Measurements from ENCODE around the gene MYH6.

MYH6 gene

DNA sequence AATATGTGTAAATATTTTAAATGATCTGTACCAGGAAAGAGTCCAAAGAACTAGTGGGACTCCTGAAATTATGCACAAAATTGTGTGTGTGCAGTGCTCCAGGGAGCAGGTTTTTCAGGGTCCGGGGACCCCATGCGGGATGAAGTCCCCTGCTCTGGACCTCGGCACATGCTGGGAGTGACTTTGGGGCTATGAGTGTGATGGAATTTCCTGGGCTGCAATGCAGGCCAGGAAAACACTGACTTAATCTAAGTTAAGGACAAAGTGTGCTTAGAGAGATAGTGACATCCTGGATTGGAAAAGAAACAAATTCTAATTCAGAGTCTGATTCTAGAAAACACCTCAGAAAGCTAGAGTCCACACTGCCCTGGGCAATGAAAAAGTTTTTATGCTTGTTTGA, 6.2 kb upstream of the MYH6 start:
- Histone ChIP-seq H3K4me3 (ENCODE audit: low read depth in 1 of 2, low read length in 2 of 2) (no peak overlapping the region), H3K4me1 (ENCODE audit: control insufficient read depth in 1 of 2, insufficient read depth in 2 of 2, low read length in 2 of 2) (peaks cover 0 to 10% of the 10 kb centered on the region in 2 donors), H3K9ac (ENCODE audit: low read depth in 1 of 2, low read length in 2 of 2) (no peak overlapping the region), H3K27me3 (ENCODE audit: control insufficient read depth in 1 of 2, insufficient read depth in 2 of 2, low read length in 2 of 2) (peaks cover 0 to 5% of the 10 kb centered on the region in 2 donors), H3K27ac (ENCODE audit: low read depth, low read length) (no peak overlapping the region), H3K9me3 (ENCODE audit: control insufficient read depth in 1 of 2, low read length in 2 of 2) (no peaks in the 10 kb centered on the region), H3K36me3 (ENCODE audit: control insufficient read depth in 1 of 2, insufficient read depth in 2 of 2, low read length in 2 of 2) (no peaks in the 10 kb centered on the region)

DNA sequence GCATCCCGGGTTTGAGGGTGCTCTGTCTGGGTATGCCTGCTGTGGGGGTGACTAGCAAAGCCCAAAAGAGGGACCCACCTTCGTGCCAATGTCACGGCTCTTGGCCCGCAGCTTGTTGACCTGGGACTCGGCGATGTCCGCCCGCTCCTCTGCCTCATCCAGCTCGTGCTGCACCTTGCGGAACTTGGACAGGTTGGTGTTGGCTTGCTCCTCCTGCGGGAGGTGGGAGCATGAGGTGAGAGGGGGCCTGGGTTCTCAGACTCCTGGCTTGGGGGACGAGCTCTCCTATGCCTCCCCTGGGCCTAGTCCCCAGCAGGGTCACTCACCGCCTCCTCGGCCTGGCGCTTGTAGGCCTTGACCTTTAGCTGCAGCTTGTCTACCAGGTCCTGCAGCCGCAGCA, 5.6 kb upstream of the MYH6 start:
- no peak overlapping the region for H3K27ac ChIP-seq (ENCODE audit: low read depth, low read length)
- peaks cover 0 to 10% of the 10 kb centered on the region in 2 donors for H3K4me1 ChIP-seq (ENCODE audit: control insufficient read depth in 1 of 2, insufficient read depth in 2 of 2, low read length in 2 of 2)
- H3K9ac ChIP-seq (ENCODE audit: low read depth in 1 of 2, low read length in 2 of 2): no peak overlapping the region
- H3K4me3 ChIP-seq (ENCODE audit: low read depth in 1 of 2, low read length in 2 of 2): no peak overlapping the region
- no peaks in the 10 kb centered on the region for H3K36me3 ChIP-seq (ENCODE audit: control insufficient read depth in 1 of 2, insufficient read depth in 2 of 2, low read length in 2 of 2)
- H3K27me3 ChIP-seq (ENCODE audit: control insufficient read depth in 1 of 2, insufficient read depth in 2 of 2, low read length in 2 of 2): peaks cover 0 to 5% of the 10 kb centered on the region in 2 donors
- H3K9me3 ChIP-seq (ENCODE audit: control insufficient read depth in 1 of 2, low read length in 2 of 2): no peaks in the 10 kb centered on the region

DNA sequence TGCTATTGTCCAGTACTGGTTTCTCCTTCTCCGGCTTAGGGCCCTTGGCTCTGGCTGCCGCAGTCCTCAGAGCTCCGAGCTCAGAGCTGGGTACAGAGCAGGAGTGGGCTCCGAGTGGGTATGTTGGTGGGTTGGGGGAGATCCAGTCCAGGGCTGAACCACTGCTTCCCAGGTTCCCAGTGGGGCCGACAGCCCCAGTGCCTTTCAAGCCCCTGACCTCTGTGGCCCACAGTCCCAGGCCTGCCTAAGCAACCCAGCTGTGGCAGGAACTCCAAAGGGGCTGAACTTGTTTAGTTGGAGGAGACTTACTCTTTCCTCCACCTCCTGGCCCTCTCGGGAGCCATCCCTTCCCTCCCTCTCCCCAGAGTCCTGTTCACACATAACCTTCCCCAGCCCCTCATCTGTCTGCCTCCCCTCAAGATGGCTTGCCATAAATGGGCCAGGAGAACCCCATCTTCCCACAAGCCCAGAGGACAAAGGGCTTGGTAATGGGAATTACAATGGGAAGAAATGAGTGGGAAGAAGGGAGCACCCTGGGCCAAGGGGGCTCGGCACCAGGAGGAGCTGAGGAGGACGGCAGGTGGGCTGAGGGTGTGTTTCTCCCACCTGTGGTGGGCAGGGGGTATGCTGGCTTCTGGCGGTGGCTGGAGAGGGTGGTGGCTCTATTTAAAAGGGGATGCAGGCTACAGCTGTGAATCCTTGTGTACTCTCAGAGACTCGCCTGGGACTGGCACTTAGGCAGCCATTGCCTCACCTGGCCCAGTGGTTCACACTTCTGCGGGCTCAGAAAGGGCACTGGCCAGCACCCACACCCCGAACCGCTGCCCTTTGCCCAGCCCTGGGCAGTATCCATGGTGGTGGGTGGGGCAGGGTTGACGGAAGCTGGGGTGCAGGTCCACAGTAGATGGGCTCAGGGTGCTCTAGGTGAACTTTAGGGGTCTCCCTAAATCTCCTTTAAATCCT, 3.8 kb upstream of the MYH6 start:
- peaks cover 0 to 10% of the 10 kb centered on the region in 2 donors for H3K4me1 ChIP-seq (ENCODE audit: control insufficient read depth in 1 of 2, insufficient read depth in 2 of 2, low read length in 2 of 2)
- no peaks in the 10 kb centered on the region for H3K36me3 ChIP-seq (ENCODE audit: control insufficient read depth in 1 of 2, insufficient read depth in 2 of 2, low read length in 2 of 2)
- H3K9ac ChIP-seq (ENCODE audit: low read depth in 1 of 2, low read length in 2 of 2): no peak overlapping the region
- H3K27ac ChIP-seq (ENCODE audit: low read depth, low read length): no peak overlapping the region
- no peaks in the 10 kb centered on the region for H3K9me3 ChIP-seq (ENCODE audit: control insufficient read depth in 1 of 2, low read length in 2 of 2)
- peaks cover 0 to 5% of the 10 kb centered on the region in 2 donors for H3K27me3 ChIP-seq (ENCODE audit: control insufficient read depth in 1 of 2, insufficient read depth in 2 of 2, low read length in 2 of 2)
- H3K4me3 ChIP-seq (ENCODE audit: low read depth in 1 of 2, low read length in 2 of 2): no peak overlapping the region

DNA sequence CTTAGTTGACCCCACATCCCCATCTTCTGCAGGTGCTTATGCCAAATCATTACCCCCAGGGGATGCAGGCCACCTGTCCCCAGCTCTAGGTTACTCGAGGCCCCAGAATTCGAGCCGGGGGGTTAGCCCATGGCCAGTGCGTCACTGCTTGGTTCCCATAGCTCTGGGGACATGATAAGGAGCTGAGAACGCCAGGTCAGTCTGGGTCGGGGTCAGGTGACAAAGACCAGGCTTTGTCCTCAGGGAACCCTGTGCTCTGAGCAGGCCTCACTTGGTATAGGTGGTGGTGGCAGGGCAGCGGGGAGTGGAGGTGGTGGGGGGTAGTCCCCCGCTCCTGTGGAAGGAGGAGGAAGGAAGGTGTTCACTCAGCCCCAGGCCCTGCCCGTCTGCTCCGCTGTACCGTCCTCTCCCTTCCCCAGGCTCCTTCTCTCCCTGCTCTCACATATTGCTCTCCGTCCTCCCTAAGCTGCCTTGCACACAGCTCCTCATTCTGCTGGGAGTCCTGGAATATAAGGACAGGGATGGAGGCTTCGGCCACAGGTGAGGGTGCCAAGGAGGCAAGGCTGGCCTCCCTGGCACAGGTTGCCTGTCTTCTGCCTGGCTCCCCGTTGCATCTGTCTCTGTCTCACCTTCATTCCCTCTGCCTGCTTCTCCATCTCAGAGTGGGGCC, 2.0 kb upstream of the MYH6 start:
- Histone ChIP-seq H3K9ac (ENCODE audit: low read depth in 1 of 2, low read length in 2 of 2) (no peak overlapping the region), H3K4me1 (ENCODE audit: control insufficient read depth in 1 of 2, insufficient read depth in 2 of 2, low read length in 2 of 2) (peaks cover 0 to 10% of the 10 kb centered on the region in 2 donors), H3K36me3 (ENCODE audit: control insufficient read depth in 1 of 2, insufficient read depth in 2 of 2, low read length in 2 of 2) (no peaks in the 10 kb centered on the region), H3K27me3 (ENCODE audit: control insufficient read depth in 1 of 2, insufficient read depth in 2 of 2, low read length in 2 of 2) (peaks cover 0 to 5% of the 10 kb centered on the region in 2 donors), H3K4me3 (ENCODE audit: low read depth in 1 of 2, low read length in 2 of 2) (no peak overlapping the region), H3K9me3 (ENCODE audit: control insufficient read depth in 1 of 2, low read length in 2 of 2) (no peaks in the 10 kb centered on the region), H3K27ac (ENCODE audit: low read depth, low read length) (no peak overlapping the region)

DNA sequence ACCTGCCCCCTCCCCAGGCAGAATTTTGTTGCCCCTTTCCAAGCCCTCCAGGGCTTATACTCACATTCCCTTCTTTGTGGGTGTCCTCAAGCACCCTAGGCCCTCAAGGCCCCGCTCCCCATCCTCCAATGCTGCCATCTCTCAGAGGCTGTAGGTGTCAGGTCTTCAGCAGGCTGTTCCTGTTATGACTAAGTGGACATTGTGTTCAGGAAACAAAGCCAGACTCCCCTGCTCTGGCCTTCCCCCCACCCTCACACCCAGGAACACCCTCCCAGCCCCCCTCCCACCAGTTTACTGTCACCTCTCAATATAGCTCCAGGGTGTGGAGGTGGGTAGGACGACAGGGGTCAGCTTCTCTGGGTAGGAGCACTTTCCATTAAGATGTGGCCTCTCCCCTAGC, 1.4 kb upstream of the MYH6 start:
- H3K36me3 ChIP-seq (ENCODE audit: control insufficient read depth in 1 of 2, insufficient read depth in 2 of 2, low read length in 2 of 2): no peaks in the 10 kb centered on the region
- H3K27me3 ChIP-seq (ENCODE audit: control insufficient read depth in 1 of 2, insufficient read depth in 2 of 2, low read length in 2 of 2): peaks cover 0 to 5% of the 10 kb centered on the region in 2 donors
- H3K27ac ChIP-seq (ENCODE audit: low read depth, low read length): no peak overlapping the region
- no peak overlapping the region for H3K4me3 ChIP-seq (ENCODE audit: low read depth in 1 of 2, low read length in 2 of 2)
- no peaks in the 10 kb centered on the region for H3K9me3 ChIP-seq (ENCODE audit: control insufficient read depth in 1 of 2, low read length in 2 of 2)
- peaks cover 0 to 10% of the 10 kb centered on the region in 2 donors for H3K4me1 ChIP-seq (ENCODE audit: control insufficient read depth in 1 of 2, insufficient read depth in 2 of 2, low read length in 2 of 2)
- H3K9ac ChIP-seq (ENCODE audit: low read depth in 1 of 2, low read length in 2 of 2): no peak overlapping the region

DNA sequence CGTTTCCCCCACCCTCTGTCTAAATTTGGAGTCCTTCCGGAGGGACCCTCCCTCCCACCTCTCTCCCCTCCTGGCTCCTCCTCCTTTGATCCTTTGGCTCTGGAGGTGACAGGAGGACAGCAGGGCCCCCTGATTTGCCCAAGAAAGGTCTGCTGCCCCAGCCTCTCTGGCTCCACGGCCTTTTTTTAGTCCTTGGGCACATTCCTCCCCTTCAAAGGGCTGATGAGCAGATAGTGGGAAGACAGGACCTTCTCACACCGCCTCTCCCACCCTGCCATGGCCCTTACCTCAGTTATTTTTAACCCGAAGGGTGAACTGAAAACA, 196 bp upstream of the MYH6 start:
- H3K27ac ChIP-seq (ENCODE audit: low read depth, low read length): no peak overlapping the region
- no peaks in the 10 kb centered on the region for H3K9me3 ChIP-seq (ENCODE audit: control insufficient read depth in 1 of 2, low read length in 2 of 2)
- peaks cover 0 to 7% of the 10 kb centered on the region in 2 donors for H3K27me3 ChIP-seq (ENCODE audit: control insufficient read depth in 1 of 2, insufficient read depth in 2 of 2, low read length in 2 of 2)
- peaks cover 0 to 10% of the 10 kb centered on the region in 2 donors for H3K4me1 ChIP-seq (ENCODE audit: control insufficient read depth in 1 of 2, insufficient read depth in 2 of 2, low read length in 2 of 2)
- no peak overlapping the region for H3K9ac ChIP-seq (ENCODE audit: low read depth in 1 of 2, low read length in 2 of 2)
- no peak overlapping the region for H3K4me3 ChIP-seq (ENCODE audit: low read depth in 1 of 2, low read length in 2 of 2)
- no peaks in the 10 kb centered on the region for H3K36me3 ChIP-seq (ENCODE audit: control insufficient read depth in 1 of 2, insufficient read depth in 2 of 2, low read length in 2 of 2)

DNA sequence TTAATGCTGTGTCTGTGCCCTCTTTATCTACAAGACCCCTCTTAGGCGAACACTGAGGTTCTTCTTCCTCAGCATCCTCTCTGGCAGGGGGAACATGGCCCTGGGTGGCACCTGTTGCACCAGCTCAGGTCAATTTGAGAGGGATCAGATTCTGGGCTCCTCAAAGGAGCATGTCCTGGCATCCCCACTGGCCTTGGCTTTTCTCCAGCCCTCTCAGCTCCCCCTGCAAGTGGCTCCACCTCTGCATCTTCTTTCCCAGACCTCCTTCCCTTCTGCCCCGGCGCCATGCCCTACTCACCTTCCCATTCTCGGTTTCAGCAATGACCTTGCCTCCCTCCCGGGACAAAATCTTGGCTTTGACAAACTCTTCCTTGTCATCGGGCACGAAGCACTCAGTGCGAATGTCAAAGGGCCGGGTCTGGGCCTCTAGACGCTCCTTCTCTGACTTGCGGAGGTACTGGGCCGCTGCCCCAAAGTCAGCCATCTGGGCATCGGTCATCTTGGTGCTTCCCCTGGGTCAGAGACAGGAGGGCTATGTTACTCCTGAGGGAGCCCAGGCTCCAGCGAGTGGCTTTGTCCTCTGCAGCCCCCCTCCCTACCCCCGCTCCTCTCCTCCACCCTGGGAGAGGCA, 1.2 kb downstream of the MYH6 start:
- no peak overlapping the region for H3K4me3 ChIP-seq (ENCODE audit: low read depth in 1 of 2, low read length in 2 of 2)

DNA sequence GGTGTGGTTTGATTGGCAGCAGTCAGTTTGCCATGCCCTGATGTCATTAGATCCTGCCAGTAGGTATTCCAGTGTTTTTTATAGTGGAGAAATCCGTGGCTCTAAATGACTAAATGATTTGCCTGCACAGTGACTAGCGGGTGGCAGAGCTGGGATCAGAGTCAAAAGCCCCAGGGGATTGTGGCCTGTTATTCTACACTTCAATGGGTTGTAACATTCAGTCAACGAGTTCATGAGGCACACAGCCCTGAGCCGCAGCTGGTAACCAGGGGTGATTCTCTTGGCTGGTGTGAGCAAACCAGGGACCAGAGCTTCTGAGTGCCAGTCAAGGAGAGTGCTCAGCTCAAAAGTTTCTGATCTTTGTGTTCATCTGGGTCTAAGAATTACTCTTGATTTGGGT, 1.8 kb downstream of the MYH6 start:
- no peak overlapping the region for H3K4me3 ChIP-seq (ENCODE audit: low read depth in 1 of 2, low read length in 2 of 2)
- H3K36me3 ChIP-seq (ENCODE audit: control insufficient read depth in 1 of 2, insufficient read depth in 2 of 2, low read length in 2 of 2): no peaks in the 10 kb centered on the region
- no peak overlapping the region for H3K9ac ChIP-seq (ENCODE audit: low read depth in 1 of 2, low read length in 2 of 2)
- H3K9me3 ChIP-seq (ENCODE audit: control insufficient read depth in 1 of 2, low read length in 2 of 2): no peaks in the 10 kb centered on the region
- H3K4me1 ChIP-seq (ENCODE audit: control insufficient read depth in 1 of 2, insufficient read depth in 2 of 2, low read length in 2 of 2): no peaks in the 10 kb centered on the region
- H3K27me3 ChIP-seq (ENCODE audit: control insufficient read depth in 1 of 2, insufficient read depth in 2 of 2, low read length in 2 of 2): peaks cover 0 to 8% of the 10 kb centered on the region in 2 donors
- no peak overlapping the region for H3K27ac ChIP-seq (ENCODE audit: low read depth, low read length)

More for the DNA sequence above, 1.2 kb downstream of the MYH6 start:
- Histone ChIP-seq H3K36me3 (ENCODE audit: control insufficient read depth in 1 of 2, insufficient read depth in 2 of 2, low read length in 2 of 2) (no peaks in the 10 kb centered on the region), H3K9ac (ENCODE audit: low read depth in 1 of 2, low read length in 2 of 2) (no peak overlapping the region), H3K9me3 (ENCODE audit: control insufficient read depth in 1 of 2, low read length in 2 of 2) (no peaks in the 10 kb centered on the region), H3K27me3 (ENCODE audit: control insufficient read depth in 1 of 2, insufficient read depth in 2 of 2, low read length in 2 of 2) (peaks cover 0 to 12% of the 10 kb centered on the region in 2 donors), H3K27ac (ENCODE audit: low read depth, low read length) (no peak overlapping the region), H3K4me1 (ENCODE audit: control insufficient read depth in 1 of 2, insufficient read depth in 2 of 2, low read length in 2 of 2) (peaks cover 0 to under 1% of the 10 kb centered on the region in 2 donors)

DNA sequence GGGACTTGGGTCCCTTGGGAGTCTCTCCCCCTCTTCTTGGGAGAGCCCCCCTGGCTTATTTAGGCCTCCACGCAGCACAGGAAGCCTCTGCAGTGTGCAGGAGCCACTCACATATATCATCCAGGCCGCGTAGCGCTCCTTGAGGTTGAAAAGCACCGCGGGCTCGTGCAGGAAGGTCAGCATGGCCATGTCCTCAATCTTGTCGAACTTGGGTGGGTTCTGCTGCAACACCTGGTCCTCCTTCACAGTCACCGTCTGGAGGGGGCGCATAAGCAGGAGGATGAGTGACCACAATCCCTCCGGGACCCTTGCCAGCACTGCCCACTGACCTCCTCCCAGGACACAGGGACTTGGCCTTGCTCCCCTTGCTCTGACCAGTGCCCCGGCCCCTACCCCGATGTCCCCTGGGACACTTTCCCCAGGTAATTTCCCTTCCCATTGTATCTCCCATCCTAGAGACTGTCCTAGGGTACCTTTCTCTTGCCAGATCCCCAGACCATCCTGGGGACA, 2.5 kb downstream of the MYH6 start:
- Histone ChIP-seq H3K27ac (ENCODE audit: low read depth, low read length) (no peak overlapping the region), H3K4me1 (ENCODE audit: control insufficient read depth in 1 of 2, insufficient read depth in 2 of 2, low read length in 2 of 2) (no peaks in the 10 kb centered on the region), H3K9ac (ENCODE audit: low read depth in 1 of 2, low read length in 2 of 2) (no peak overlapping the region), H3K36me3 (ENCODE audit: control insufficient read depth in 1 of 2, insufficient read depth in 2 of 2, low read length in 2 of 2) (no peaks in the 10 kb centered on the region), H3K9me3 (ENCODE audit: control insufficient read depth in 1 of 2, low read length in 2 of 2) (no peaks in the 10 kb centered on the region), H3K27me3 (ENCODE audit: control insufficient read depth in 1 of 2, insufficient read depth in 2 of 2, low read length in 2 of 2) (peaks cover 0 to 8% of the 10 kb centered on the region in 2 donors), H3K4me3 (ENCODE audit: low read depth in 1 of 2, low read length in 2 of 2) (no peak overlapping the region)

DNA sequence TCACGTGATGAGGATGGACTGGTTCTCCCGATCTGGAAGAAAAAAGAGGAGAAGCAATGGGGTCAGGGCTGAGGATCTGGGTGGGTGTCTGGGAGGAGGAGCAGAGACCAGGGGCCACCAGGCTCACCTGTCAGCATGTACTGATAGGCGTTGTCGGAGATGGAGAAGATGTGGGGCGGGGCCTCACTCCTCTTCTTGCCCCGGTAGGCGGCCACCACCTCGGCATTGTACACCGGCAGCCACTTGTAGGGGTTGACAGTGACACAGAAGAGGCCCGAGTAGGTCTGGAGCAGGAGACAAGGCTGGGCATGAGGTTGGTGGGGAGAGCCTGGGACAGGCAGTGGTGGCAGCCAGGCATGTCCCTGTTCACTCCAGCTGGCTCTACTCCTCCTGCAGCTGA, 3.0 kb downstream of the MYH6 start:
- H3K4me1 ChIP-seq (ENCODE audit: control insufficient read depth in 1 of 2, insufficient read depth in 2 of 2, low read length in 2 of 2): no peaks in the 10 kb centered on the region
- peaks cover 0 to 8% of the 10 kb centered on the region in 2 donors for H3K27me3 ChIP-seq (ENCODE audit: control insufficient read depth in 1 of 2, insufficient read depth in 2 of 2, low read length in 2 of 2)
- no peak overlapping the region for H3K4me3 ChIP-seq (ENCODE audit: low read depth in 1 of 2, low read length in 2 of 2)
- H3K9ac ChIP-seq (ENCODE audit: low read depth in 1 of 2, low read length in 2 of 2): no peak overlapping the region
- no peak overlapping the region for H3K27ac ChIP-seq (ENCODE audit: low read depth, low read length)
- no peaks in the 10 kb centered on the region for H3K36me3 ChIP-seq (ENCODE audit: control insufficient read depth in 1 of 2, insufficient read depth in 2 of 2, low read length in 2 of 2)
- H3K9me3 ChIP-seq (ENCODE audit: control insufficient read depth in 1 of 2, low read length in 2 of 2): no peaks in the 10 kb centered on the region
